ENCODE measurements around the gene MZB1. TPM values are rescaled to one million over a fixed set of nuclear protein-coding genes. Genes with fewer than 3 reads are reported as not detected.

MZB1 gene
- total RNA-seq, 3 donors from 2014 or later = 5.6 to 23.7 (median 10.2) TPM

GRCh38 chr5:139344177-139344576 lies 45.5 kb downstream of the MZB1 start:
- H3K4me1 ChIP-seq (ENCODE audit: low read depth) = peaks cover 21% of the 10 kb centered on the region
- DNase-seq (no peak), ATAC-seq (no peak)
- H3K36me3 ChIP-seq (ENCODE audit: low read depth) = no peaks in the 10 kb centered on the region
- intact Hi-C loops (cut with DNase I, micrococcal nuclease) = no loop called here
- H3K4me3 ChIP-seq = no peak overlapping the region
- TF ChIP-seq CTCF (IDR thresholded peaks at IDR 0.05) = no peak
- H3K9me3 ChIP-seq = no peaks in the 10 kb centered on the region

GRCh38 chr5:139343476-139343875 lies 46.2 kb downstream of the MZB1 start:
- H3K9me3 ChIP-seq = no peaks in the 10 kb centered on the region
- H3K4me1 ChIP-seq (ENCODE audit: low read depth) = peaks cover 21% of the 10 kb centered on the region
- no peak overlapping the region for H3K4me3 ChIP-seq
- H3K36me3 ChIP-seq (ENCODE audit: low read depth) = no peaks in the 10 kb centered on the region
- intact Hi-C loops (cut with DNase I, micrococcal nuclease) = no loop called here
- DNase-seq (no peak), ATAC-seq (no peak)
- no peak for TF ChIP-seq CTCF (IDR thresholded peaks at IDR 0.05)

GRCh38 chr5:139342423-139342723 lies 47.3 kb downstream of the MZB1 start:
- intact Hi-C loops (cut with DNase I, micrococcal nuclease) = no loop called here
- ATAC-seq (no peak), DNase-seq (no peak)
- H3K9me3 ChIP-seq = no peaks in the 10 kb centered on the region
- H3K4me3 ChIP-seq = peak overlapping the region; percentile 76
- H3K36me3 ChIP-seq (ENCODE audit: low read depth) = no peaks in the 10 kb centered on the region
- TF ChIP-seq CTCF (IDR thresholded peaks at IDR 0.05) = no peak
- peaks cover 19% of the 10 kb centered on the region for H3K4me1 ChIP-seq (ENCODE audit: low read depth)

GRCh38 chr5:139341689-139342422 lies 47.9 kb downstream of the MZB1 start, which contains the start of gene PAIP2:
Gene PAIP2, plus strand, starts transcription at chr5:139341854. Its CDS starts 21,931 bp downstream, at chr5:139363785.
- H3K4me3 ChIP-seq = peak within 1 kb of the TSS; percentile 76
- intact Hi-C loops (cut with DNase I, micrococcal nuclease) = no loop called here
- peaks cover 19% of the 10 kb centered on the region for H3K4me1 ChIP-seq (ENCODE audit: low read depth)
- H3K36me3 ChIP-seq (ENCODE audit: low read depth) = no peaks in the 10 kb centered on the region
- TF ChIP-seq CTCF (IDR thresholded peaks at IDR 0.05) = peak; percentile 75
- DNase-seq (peak; percentile 98 to 99 (median 98)), ATAC-seq (peak; percentile 99)
- no peaks in the 10 kb centered on the region for H3K9me3 ChIP-seq

GRCh38 chr5:139341187-139341688 lies 48.5 kb downstream of the MZB1 start:
- TF ChIP-seq CTCF (IDR thresholded peaks at IDR 0.05) = no peak
- Histone ChIP-seq H3K9me3 (no peaks in the 10 kb centered on the region), H3K4me1 (ENCODE audit: low read depth) (peaks cover 19% of the 10 kb centered on the region), H3K4me3 (peak overlapping the region; percentile 76), H3K36me3 (ENCODE audit: low read depth) (no peaks in the 10 kb centered on the region)
- intact Hi-C loops (cut with DNase I, micrococcal nuclease) = no loop called here
- ATAC-seq (peak; percentile 1), DNase-seq (no peak)
